Measurements from ENCODE around the gene PKN1.

DNA sequence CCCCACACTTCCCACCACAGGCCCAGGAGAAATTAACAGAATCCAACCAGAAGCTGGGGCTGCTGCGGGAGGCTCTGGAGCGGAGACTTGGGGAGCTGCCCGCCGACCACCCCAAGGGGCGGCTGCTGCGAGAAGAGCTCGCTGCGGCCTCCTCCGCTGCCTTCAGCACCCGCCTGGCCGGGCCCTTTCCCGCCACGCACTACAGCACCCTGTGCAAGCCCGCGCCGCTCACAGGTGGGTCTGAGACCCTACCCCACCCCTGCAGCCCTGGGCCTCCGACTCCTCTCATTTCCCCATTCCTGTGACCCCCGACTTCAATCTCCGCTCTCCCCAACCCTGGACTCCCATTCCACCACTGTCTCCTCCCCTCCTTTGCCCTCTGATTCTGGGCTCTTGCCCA, 17.8 kb downstream of the PKN1 start:
- TF ChIP-seq, protein P1, sequence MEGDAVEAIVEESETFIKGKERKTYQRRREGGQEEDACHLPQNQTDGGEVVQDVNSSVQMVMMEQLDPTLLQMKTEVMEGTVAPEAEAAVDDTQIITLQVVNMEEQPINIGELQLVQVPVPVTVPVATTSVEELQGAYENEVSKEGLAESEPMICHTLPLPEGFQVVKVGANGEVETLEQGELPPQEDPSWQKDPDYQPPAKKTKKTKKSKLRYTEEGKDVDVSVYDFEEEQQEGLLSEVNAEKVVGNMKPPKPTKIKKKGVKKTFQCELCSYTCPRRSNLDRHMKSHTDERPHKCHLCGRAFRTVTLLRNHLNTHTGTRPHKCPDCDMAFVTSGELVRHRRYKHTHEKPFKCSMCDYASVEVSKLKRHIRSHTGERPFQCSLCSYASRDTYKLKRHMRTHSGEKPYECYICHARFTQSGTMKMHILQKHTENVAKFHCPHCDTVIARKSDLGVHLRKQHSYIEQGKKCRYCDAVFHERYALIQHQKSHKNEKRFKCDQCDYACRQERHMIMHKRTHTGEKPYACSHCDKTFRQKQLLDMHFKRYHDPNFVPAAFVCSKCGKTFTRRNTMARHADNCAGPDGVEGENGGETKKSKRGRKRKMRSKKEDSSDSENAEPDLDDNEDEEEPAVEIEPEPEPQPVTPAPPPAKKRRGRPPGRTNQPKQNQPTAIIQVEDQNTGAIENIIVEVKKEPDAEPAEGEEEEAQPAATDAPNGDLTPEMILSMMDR (IDR thresholded peaks at IDR 0.05) = no peak
- TF ChIP-seq POLR2A (IDR thresholded peaks at IDR 0.05) = no peak

All from uterus (tissue), 2 donors.